Peyer's patch (tissue), 4 donors: ENCODE measurements around the gene VANGL2. TPM values are rescaled to one million over a fixed set of nuclear protein-coding genes. Genes with fewer than 3 reads are reported as not detected.

Source experiments
- DNase-seq, 3 donors: peaks; one replicate each; pipeline ENCODE4 v3.0.0-alpha.2; 2017 to 2019
- H3K27ac ChIP-seq, 4 donors: fragments of 200-600 bp; sonication (generic); one replicate each; pipeline ENCODE4 v1.5.1; 2016 to 2019
- H3K27me3 ChIP-seq, 2 donors: fragments of 200-600 bp; sonication (generic); one replicate each; pipeline ENCODE4 v1.5.1; 2019
- H3K36me3 ChIP-seq, 3 donors: fragments of 200-600 bp; sonication (generic); one replicate each; pipeline ENCODE4 v1.5.1; 2016 to 2019
- H3K4me1 ChIP-seq, 4 donors: fragments of 200-600 bp; sonication (generic); one replicate each; pipeline ENCODE4 v1.5.1; 2016 to 2019
- H3K4me3 ChIP-seq, 4 donors: fragments of 200-600 bp; sonication (generic); 1 replicate in 3 of 4; 2 replicates in 1 of 4; pipeline ENCODE4 v1.5.1; 2016 to 2019; ENCODE audit warnings: mild to moderate bottlenecking in 1 of 4
- H3K9me3 ChIP-seq, 4 donors: fragments of 200-600 bp; sonication (generic); one replicate each; pipeline ENCODE4 v1.5.1; 2016 to 2019; ENCODE audit warnings: mild to moderate bottlenecking in 1 of 4
- POLR2A ChIP-seq, 2 donors: fragments of 450-650 bp; IDR thresholded peaks; one replicate each; pipeline ENCODE4 v1.5.1; 2017; ENCODE audit warnings: antibody characterized with exemption in 2 of 2, mild to moderate bottlenecking in 2 of 2, moderate library complexity in 2 of 2
- total RNA-seq, 4 donors: library from RNA; depleted of rRNA; stranded (reverse); fragments of >200 nt; gene quantifications; one replicate each; pipeline ENCODE4 v1.1.0, GENCODE V29; 2016
- TF ChIP-seq, protein P1 (sequence below), 6 experiments: fragments of 450-650 bp in 4 of 6; fragments of 200-600 bp in 2 of 6; sonication (generic) in 1 of 6; IDR thresholded peaks; one replicate each; pipeline ENCODE4 v1.5.1; 2017 to 2019; ENCODE audit warnings: antibody characterized with exemption in 6 of 6, mild to moderate bottlenecking in 3 of 6, moderate library complexity in 1 of 6

VANGL2 gene
- total RNA-seq, 4 donors from 2014 or later, result 2.1 to 6.8 (median 4.1) TPM

DNA sequence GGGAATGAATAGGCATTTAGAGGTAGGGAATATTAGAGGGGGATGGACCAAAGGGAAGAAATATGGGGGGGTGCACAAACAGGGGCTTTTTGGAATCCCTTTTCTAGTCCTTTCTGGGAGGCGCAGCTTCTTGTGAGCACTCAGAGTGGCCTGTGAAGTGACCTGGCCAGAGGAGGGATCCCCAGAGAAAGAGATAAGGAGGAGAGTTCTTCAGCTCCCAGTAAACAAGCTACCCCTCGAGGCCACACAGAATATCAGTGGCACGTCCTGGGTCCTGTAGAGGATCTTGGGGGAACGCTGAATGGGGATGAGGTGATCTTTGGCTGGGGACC is 19.4 kb downstream of the VANGL2 start:
- no peaks in the 10 kb centered on the region for H3K9me3 ChIP-seq
- DNase-seq, result no peak

GRCh38 chr1:160420881-160421842 is 20.8 kb downstream of the VANGL2 start:
- Histone ChIP-seq H3K27me3 (no peaks in the 10 kb centered on the region), H3K27ac (no peak overlapping the region), H3K36me3 (peaks cover 0 to 4% (median 0%) of the 10 kb centered on the region in 3 donors), H3K4me1 (no peaks in the 10 kb centered on the region), H3K4me3 (no peak overlapping the region), H3K9me3 (no peaks in the 10 kb centered on the region)
- no peak for TF ChIP-seq POLR2A (IDR thresholded peaks at IDR 0.05)
- TF ChIP-seq, protein P1, sequence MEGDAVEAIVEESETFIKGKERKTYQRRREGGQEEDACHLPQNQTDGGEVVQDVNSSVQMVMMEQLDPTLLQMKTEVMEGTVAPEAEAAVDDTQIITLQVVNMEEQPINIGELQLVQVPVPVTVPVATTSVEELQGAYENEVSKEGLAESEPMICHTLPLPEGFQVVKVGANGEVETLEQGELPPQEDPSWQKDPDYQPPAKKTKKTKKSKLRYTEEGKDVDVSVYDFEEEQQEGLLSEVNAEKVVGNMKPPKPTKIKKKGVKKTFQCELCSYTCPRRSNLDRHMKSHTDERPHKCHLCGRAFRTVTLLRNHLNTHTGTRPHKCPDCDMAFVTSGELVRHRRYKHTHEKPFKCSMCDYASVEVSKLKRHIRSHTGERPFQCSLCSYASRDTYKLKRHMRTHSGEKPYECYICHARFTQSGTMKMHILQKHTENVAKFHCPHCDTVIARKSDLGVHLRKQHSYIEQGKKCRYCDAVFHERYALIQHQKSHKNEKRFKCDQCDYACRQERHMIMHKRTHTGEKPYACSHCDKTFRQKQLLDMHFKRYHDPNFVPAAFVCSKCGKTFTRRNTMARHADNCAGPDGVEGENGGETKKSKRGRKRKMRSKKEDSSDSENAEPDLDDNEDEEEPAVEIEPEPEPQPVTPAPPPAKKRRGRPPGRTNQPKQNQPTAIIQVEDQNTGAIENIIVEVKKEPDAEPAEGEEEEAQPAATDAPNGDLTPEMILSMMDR (IDR thresholded peaks at IDR 0.05), result no peak
- no peak for DNase-seq

More for the DNA sequence above, 19.4 kb downstream of the VANGL2 start:
- Histone ChIP-seq H3K27me3 (no peaks in the 10 kb centered on the region), H3K27ac (no peak overlapping the region), H3K4me1 (no peaks in the 10 kb centered on the region), H3K36me3 (peaks cover 0 to 4% (median 0%) of the 10 kb centered on the region in 3 donors), H3K4me3 (no peak overlapping the region)
- TF ChIP-seq, protein P1 (IDR thresholded peaks at IDR 0.05), result no peak
- TF ChIP-seq POLR2A (IDR thresholded peaks at IDR 0.05), result no peak

DNA sequence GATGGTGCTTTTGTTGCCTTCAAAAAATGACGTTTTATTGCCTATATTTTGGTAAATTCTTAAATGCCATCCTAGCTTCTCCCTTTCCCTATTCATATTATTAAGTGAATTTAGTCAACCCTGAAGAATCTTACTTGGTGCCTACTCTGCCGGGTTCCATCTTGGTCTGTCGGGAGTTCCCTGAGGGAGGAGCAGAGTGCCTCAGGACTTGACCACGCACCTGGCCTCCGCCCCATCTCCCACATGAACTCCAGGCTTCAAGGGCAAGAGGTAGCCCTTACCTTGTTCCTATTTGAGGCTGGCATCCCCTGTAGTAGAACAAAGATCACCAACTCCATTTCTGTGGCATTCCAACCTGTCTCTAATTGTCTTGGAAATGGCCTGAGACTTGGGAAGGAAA is 21.5 kb downstream of the VANGL2 start:
- Histone ChIP-seq H3K27me3 (no peaks in the 10 kb centered on the region), H3K9me3 (no peaks in the 10 kb centered on the region), H3K4me3 (no peak overlapping the region), H3K4me1 (no peaks in the 10 kb centered on the region), H3K27ac (no peak overlapping the region), H3K36me3 (peaks cover 0 to 4% (median 0%) of the 10 kb centered on the region in 3 donors)
- DNase-seq, result no peak
- TF ChIP-seq POLR2A (IDR thresholded peaks at IDR 0.05), result no peak
- TF ChIP-seq, protein P1 (IDR thresholded peaks at IDR 0.05), result no peak

GRCh38 chr1:160423966-160424365 is 23.6 kb downstream of the VANGL2 start:
- peaks cover 0 to 4% (median 0%) of the 10 kb centered on the region in 3 donors for H3K36me3 ChIP-seq
- peaks cover 0 to 5% (median 3%) of the 10 kb centered on the region in 4 donors for H3K4me1 ChIP-seq
- no peaks in the 10 kb centered on the region for H3K9me3 ChIP-seq
- no peak overlapping the region for H3K27ac ChIP-seq
- no peaks in the 10 kb centered on the region for H3K27me3 ChIP-seq
- DNase-seq, result no peak
- TF ChIP-seq POLR2A (IDR thresholded peaks at IDR 0.05), result no peak
- TF ChIP-seq, protein P1 (IDR thresholded peaks at IDR 0.05), result no peak
- no peak overlapping the region for H3K4me3 ChIP-seq

- Histone ChIP-seq H3K27me3 (no peaks in the 10 kb centered on the region), H3K4me3 (no peak overlapping the region), H3K36me3 (peaks cover 0 to 4% (median 0%) of the 10 kb centered on the region in 3 donors), H3K9me3 (no peaks in the 10 kb centered on the region), H3K27ac (no peak overlapping the region), H3K4me1 (peaks cover 0 to 10% (median 4%) of the 10 kb centered on the region in 4 donors)
- DNase-seq, result no peak
- no peak for TF ChIP-seq POLR2A (IDR thresholded peaks at IDR 0.05)
- TF ChIP-seq, protein P1 (IDR thresholded peaks at IDR 0.05), result no peak
These were observed 25.5 kb downstream of the VANGL2 start for GRCh38 chr1:160425847-160426246.
